NB4 (cell line): ENCODE measurements around the gene OR13H1.

ENCODE experiments used
- MYC ChIP-seq: IDR thresholded peaks from 2 replicates; pipeline ENCODE4 v1.6.1; 2011; ENCODE audit warnings: low read depth, low read length
- TF ChIP-seq, protein P1 (sequence below): IDR thresholded peaks from one replicate; pipeline ENCODE4 v1.5.1; 2012; ENCODE audit warnings: low read depth, low read length

DNA sequence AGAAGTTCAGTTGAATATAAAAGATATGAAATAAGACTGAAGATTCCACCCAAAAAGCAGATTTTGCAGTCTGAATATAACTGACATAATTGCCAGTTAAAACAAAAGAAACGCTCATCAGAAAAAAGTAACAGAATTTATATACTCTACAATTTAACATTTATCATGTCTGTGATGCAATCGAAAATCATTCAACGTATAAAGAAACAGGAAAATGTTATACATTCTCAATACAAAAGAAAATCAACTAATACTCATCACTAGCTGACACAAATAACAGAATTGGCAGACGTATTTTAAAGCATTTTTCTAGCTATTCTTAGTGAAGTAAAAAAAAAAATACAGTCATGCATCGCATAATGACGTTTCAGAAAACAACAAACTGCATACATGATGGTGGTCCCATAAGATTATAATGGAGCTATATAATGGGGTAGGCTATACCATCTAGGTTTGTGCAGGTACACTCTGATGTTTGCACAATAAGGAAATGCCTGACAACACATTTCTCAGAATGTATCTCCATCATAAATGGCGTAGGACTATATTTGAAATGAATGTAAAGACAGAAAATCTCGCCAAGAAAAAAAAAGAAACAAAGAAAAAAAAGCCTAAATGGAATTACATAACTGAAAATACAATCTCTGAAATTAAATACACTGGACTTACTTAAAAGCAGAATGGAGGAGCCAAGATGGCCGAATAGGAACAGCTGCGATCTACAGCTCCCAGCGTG lies 34.3 kb downstream of the OR13H1 start:
- TF ChIP-seq, protein P1, sequence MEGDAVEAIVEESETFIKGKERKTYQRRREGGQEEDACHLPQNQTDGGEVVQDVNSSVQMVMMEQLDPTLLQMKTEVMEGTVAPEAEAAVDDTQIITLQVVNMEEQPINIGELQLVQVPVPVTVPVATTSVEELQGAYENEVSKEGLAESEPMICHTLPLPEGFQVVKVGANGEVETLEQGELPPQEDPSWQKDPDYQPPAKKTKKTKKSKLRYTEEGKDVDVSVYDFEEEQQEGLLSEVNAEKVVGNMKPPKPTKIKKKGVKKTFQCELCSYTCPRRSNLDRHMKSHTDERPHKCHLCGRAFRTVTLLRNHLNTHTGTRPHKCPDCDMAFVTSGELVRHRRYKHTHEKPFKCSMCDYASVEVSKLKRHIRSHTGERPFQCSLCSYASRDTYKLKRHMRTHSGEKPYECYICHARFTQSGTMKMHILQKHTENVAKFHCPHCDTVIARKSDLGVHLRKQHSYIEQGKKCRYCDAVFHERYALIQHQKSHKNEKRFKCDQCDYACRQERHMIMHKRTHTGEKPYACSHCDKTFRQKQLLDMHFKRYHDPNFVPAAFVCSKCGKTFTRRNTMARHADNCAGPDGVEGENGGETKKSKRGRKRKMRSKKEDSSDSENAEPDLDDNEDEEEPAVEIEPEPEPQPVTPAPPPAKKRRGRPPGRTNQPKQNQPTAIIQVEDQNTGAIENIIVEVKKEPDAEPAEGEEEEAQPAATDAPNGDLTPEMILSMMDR = no peak
- no peak for TF ChIP-seq MYC
